GM23248 (cell line): ENCODE results near the gene MYO10. TPM values are rescaled to one million over a fixed set of nuclear protein-coding genes. Genes with fewer than 3 reads are reported as not detected.

Experiments
- DNase-seq: peaks from one replicate; pipeline ENCODE4 v3.0.0-alpha.2; 2015
- H2AFZ ChIP-seq: fragments of 200-600 bp; sonication (generic); 2 replicates; pipeline ENCODE4 v1.6.1; 2016; ENCODE audit warnings: antibody characterized with exemption
- H3F3A ChIP-seq: fragments of 200-600 bp; sonication (generic); 2 replicates; pipeline ENCODE4 v1.6.1; 2016; ENCODE audit warnings: mild to moderate bottlenecking, antibody characterized with exemption, mixed run types; ENCODE audit not compliant: insufficient read depth
- H3K27ac ChIP-seq: fragments of 200-600 bp; sonication (generic); 2 replicates; pipeline ENCODE4 v1.5.1; 2016; ENCODE audit warnings: mild to moderate bottlenecking
- H3K27me3 ChIP-seq: fragments of 200-600 bp; sonication (generic); replicated peaks from 2 replicates; pipeline ENCODE4 v1.6.1; 2016; ENCODE audit warnings: mild to moderate bottlenecking; ENCODE audit not compliant: insufficient read depth
- H3K36me3 ChIP-seq: fragments of 200-600 bp; sonication (generic); 2 replicates; pipeline ENCODE4 v1.6.1; 2016; ENCODE audit warnings: low read depth, mild to moderate bottlenecking
- H3K4me1 ChIP-seq: fragments of 200-600 bp; sonication (generic); 2 replicates; pipeline ENCODE4 v1.6.1; 2016; ENCODE audit warnings: mild to moderate bottlenecking; ENCODE audit not compliant: insufficient read depth
- H3K4me2 ChIP-seq: fragments of 200-600 bp; sonication (generic); one replicate; pipeline ENCODE4 v1.6.1; 2016; ENCODE audit warnings: mild to moderate bottlenecking; ENCODE audit not compliant: unreplicated experiment
- H3K4me3 ChIP-seq: fragments of 200-600 bp; sonication (generic); 2 replicates; pipeline ENCODE4 v1.5.1; 2016; ENCODE audit warnings: mild to moderate bottlenecking
- H3K79me2 ChIP-seq: fragments of 200-600 bp; sonication (generic); 2 replicates; pipeline ENCODE4 v1.6.1; 2016; ENCODE audit warnings: mild to moderate bottlenecking; ENCODE audit not compliant: insufficient read depth
- H3K9ac ChIP-seq: fragments of 200-600 bp; sonication (generic); 2 replicates; pipeline ENCODE4 v1.6.1; 2016; ENCODE audit warnings: mild to moderate bottlenecking
- H3K9me2 ChIP-seq: fragments of 200-600 bp; sonication (generic); 2 replicates; pipeline ENCODE4 v1.6.1; 2016; ENCODE audit warnings: mixed run types, mild to moderate bottlenecking, moderate library complexity; ENCODE audit not compliant: insufficient read depth
- H3K9me3 ChIP-seq: fragments of 200-600 bp; sonication (generic); one replicate; pipeline ENCODE4 v1.6.1; 2017; ENCODE audit warnings: low read depth
- H4K20me1 ChIP-seq: fragments of 200-600 bp; sonication (generic); 2 replicates; pipeline ENCODE4 v1.6.0; 2016; ENCODE audit not compliant: insufficient read depth
- EZH2 ChIP-seq: fragments of 200-600 bp; sonication (generic); IDR thresholded peaks from 2 replicates; pipeline ENCODE4 v1.6.1; 2018; ENCODE audit warnings: antibody characterized with exemption, mild to moderate bottlenecking; ENCODE audit not compliant: insufficient read depth, poor library complexity, severe bottlenecking
- EZH2phosphoT487 ChIP-seq: fragments of 200-600 bp; sonication (generic); IDR thresholded peaks from 2 replicates; pipeline ENCODE4 v1.6.1; 2018; ENCODE audit warnings: antibody characterized with exemption, moderate library complexity, mild to moderate bottlenecking, low read depth; ENCODE audit not compliant: insufficient read depth
- WGBS, 2 experiments: methylation state at CpG; one replicate each; pipeline ENCODE4 v1.1.6; 2015 to 2017; ENCODE audit warnings: low lambda C conversion rate in 2 of 2, low coverage in 1 of 2; ENCODE audit errors: missing lambda C conversion rate in 2 of 2; 5-methylcytosine and 5-hydroxymethylcytosine counted together
- in situ Hi-C: fragments of 300-500 bp; cut with MboI; formaldehyde crosslinking; loops from 2 replicates; pipeline ENCODE4 v1.15.0; 2020
- polyA plus RNA-seq: library from polyadenylated mRNA; unstranded; fragments of >200 nt; fragmentation: Nextera tagmentation; extraction: Ambion mirVana; gene quantifications from 2 replicates; pipeline ENCODE4 v1.2.1, GENCODE V29; 2016
- total RNA-seq: library from RNA; depleted of rRNA; stranded (reverse); fragments of >200 nt; shearing (Covaris generic); gene quantifications from 2 replicates; pipeline ENCODE4 v1.2.3, GENCODE V29; 2014

Gene MYO10
- total and polyA plus RNA-seq, 2 experiments from 2014 or later = 43.2 to 47.0 TPM

- in situ Hi-C loops = no loop called here
Observed at GRCh38 chr5:16666130-16666882, 269.8 kb downstream of the MYO10 start.

GRCh38 chr5:16665601-16666000 is 270.5 kb downstream of the MYO10 start:
- no peaks in the 10 kb centered on the region for H3K4me1 ChIP-seq
- H3K36me3 ChIP-seq = peaks cover 36% of the 10 kb centered on the region
- H3K79me2 ChIP-seq = 0 out of 2 replicates have a peak, but pooled peaks cover 4% of the 10 kb centered on the region
- no peak overlapping the region for H3K27ac ChIP-seq
- 58 to 68% methylated on average over 3 of the region's 3 CpGs for WGBS, 2 experiments
- H3K4me3 ChIP-seq = no peak overlapping the region
- H2AFZ ChIP-seq = no peak overlapping the region
- H3K4me2 ChIP-seq = no peak overlapping the region
- TF ChIP-seq EZH2phosphoT487 (no peak), EZH2 (no peak)
- no peaks in the 10 kb centered on the region for H3K9me2 ChIP-seq
- H3K9ac ChIP-seq = no peak overlapping the region
- H3F3A ChIP-seq = peaks cover 68% of the 10 kb centered on the region
- in situ Hi-C loops = no loop called here
- no peak for DNase-seq
- no peaks in the 10 kb centered on the region for H3K27me3 ChIP-seq
- no peaks in the 10 kb centered on the region for H3K9me3 ChIP-seq
- no peaks in the 10 kb centered on the region for H4K20me1 ChIP-seq

More at GRCh38 chr5:16666130-16666882, 269.8 kb downstream of the MYO10 start:
- no peaks in the 10 kb centered on the region for H4K20me1 ChIP-seq
- no peak overlapping the region for H3K9ac ChIP-seq
- no peaks in the 10 kb centered on the region for H3K27me3 ChIP-seq
- H3K9me3 ChIP-seq = no peaks in the 10 kb centered on the region
- H3K79me2 ChIP-seq = 0 out of 2 replicates have a peak, but pooled peaks cover 4% of the 10 kb centered on the region
- H3K36me3 ChIP-seq = peaks cover 40% of the 10 kb centered on the region
- H3F3A ChIP-seq = peaks cover 66% of the 10 kb centered on the region
- H3K9me2 ChIP-seq = no peaks in the 10 kb centered on the region
- 93 to 94% methylated on average over 19 of the region's 19 CpGs for WGBS, 2 experiments
- no peak overlapping the region for H3K4me2 ChIP-seq
- DNase-seq = no peak
- TF ChIP-seq EZH2 (no peak), EZH2phosphoT487 (no peak)
- no peaks in the 10 kb centered on the region for H3K4me1 ChIP-seq
- H3K4me3 ChIP-seq = no peak overlapping the region
- no peak overlapping the region for H3K27ac ChIP-seq
- H2AFZ ChIP-seq = no peak overlapping the region

- H3K27me3 ChIP-seq = no peaks in the 10 kb centered on the region
- in situ Hi-C loops = no loop called here
- H3K4me1 ChIP-seq = no peaks in the 10 kb centered on the region
- H3K9ac ChIP-seq = no peak overlapping the region
- H3K4me3 ChIP-seq = no peak overlapping the region
- no peak overlapping the region for H3K27ac ChIP-seq
- H3K36me3 ChIP-seq = peaks cover 31% of the 10 kb centered on the region
- H4K20me1 ChIP-seq = no peaks in the 10 kb centered on the region
- WGBS, 2 experiments = 96 to 97% methylated on average over 5 of the region's 5 CpGs
- DNase-seq = no peak
- H3F3A ChIP-seq = peaks cover 67% of the 10 kb centered on the region
- H3K9me2 ChIP-seq = no peaks in the 10 kb centered on the region
- 0 out of 2 replicates have a peak, but pooled peaks cover 4% of the 10 kb centered on the region for H3K79me2 ChIP-seq
- no peak overlapping the region for H3K4me2 ChIP-seq
- H2AFZ ChIP-seq = no peak overlapping the region
- no peaks in the 10 kb centered on the region for H3K9me3 ChIP-seq
- TF ChIP-seq EZH2phosphoT487 = no peak
- TF ChIP-seq EZH2 = no peak
Observed at GRCh38 chr5:16664368-16664767, 271.7 kb downstream of the MYO10 start.

GRCh38 chr5:16663840-16664239 is 272.2 kb downstream of the MYO10 start:
- no peak for TF ChIP-seq EZH2phosphoT487
- no peak for TF ChIP-seq EZH2
- WGBS, 2 experiments = 80 to 81% methylated on average over 4 of the region's 4 CpGs
- H3K4me3 ChIP-seq = no peak overlapping the region
- H3K36me3 ChIP-seq = peaks cover 30% of the 10 kb centered on the region
- H3K79me2 ChIP-seq = 0 out of 2 replicates have a peak, but pooled peaks cover 4% of the 10 kb centered on the region
- no peaks in the 10 kb centered on the region for H4K20me1 ChIP-seq
- no peaks in the 10 kb centered on the region for H3K9me2 ChIP-seq
- no peak overlapping the region for H3K27ac ChIP-seq
- H3F3A ChIP-seq = peaks cover 65% of the 10 kb centered on the region
- H2AFZ ChIP-seq = no peak overlapping the region
- no peaks in the 10 kb centered on the region for H3K9me3 ChIP-seq
- no peak overlapping the region for H3K9ac ChIP-seq
- no peak for DNase-seq
- H3K4me2 ChIP-seq = no peak overlapping the region
- no peaks in the 10 kb centered on the region for H3K4me1 ChIP-seq
- no peaks in the 10 kb centered on the region for H3K27me3 ChIP-seq
- in situ Hi-C loops = no loop called here

GRCh38 chr5:16661713-16662112 is 274.4 kb downstream of the MYO10 start:
- Histone ChIP-seq H3K9ac (no peak overlapping the region), H3K9me2 (no peaks in the 10 kb centered on the region), H3K9me3 (no peaks in the 10 kb centered on the region), H2AFZ (no peak overlapping the region), H3F3A (peaks cover 65% of the 10 kb centered on the region), H3K36me3 (peaks cover 13% of the 10 kb centered on the region; the same call in 1 of the 2 replicates), H3K4me1 (no peaks in the 10 kb centered on the region; the same call in 1 of the 2 replicates), H3K79me2 (no peaks in the 10 kb centered on the region), H3K4me3 (no peak overlapping the region), H3K4me2 (no peak overlapping the region), H3K27me3 (no peaks in the 10 kb centered on the region), H4K20me1 (no peaks in the 10 kb centered on the region), H3K27ac (no peak overlapping the region)
- in situ Hi-C loops = no loop called here
- no peak for DNase-seq
- TF ChIP-seq EZH2 (no peak), EZH2phosphoT487 (no peak)
- 100% methylated on average over 2 of the region's 2 CpGs for WGBS, 2 experiments
